ENCODE results near the gene LMNTD2.
A peak's percentile ranks its signal among the peaks of the same experiment; 100 is the strongest.

The LMNTD2 gene, protein sequence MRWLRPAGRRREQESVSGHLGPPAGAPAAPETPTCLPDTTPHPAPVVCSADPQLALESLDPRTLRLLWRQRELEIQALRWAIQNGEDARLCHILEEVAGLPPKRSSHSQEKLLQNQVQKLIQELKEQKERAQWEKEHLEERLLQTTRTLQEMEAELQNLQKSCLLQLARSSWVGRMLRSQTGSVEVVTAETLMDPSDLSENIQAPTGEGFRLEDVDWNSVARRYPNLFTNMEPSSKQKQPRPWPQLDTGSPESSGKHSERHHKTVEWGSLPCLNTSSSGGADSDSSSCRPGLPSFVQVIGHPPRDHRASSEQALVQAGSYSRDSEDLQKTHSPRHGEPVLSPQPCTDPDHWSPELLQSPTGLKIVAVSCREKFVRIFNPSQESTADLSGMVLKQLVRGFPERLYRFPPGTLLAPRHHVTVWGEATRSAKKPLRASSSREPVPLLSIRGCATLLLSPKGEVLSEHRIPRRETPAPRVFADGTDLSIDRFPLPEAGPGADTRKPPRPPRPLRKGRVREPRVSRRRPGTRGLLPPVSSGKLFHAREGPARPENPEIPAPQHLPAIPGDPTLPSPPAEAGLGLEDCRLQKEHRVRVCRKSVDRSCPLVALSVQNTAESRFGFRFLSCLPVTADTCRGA

GRCh38 chr11:560305-561147 lies at the start of gene LMNTD2, which contains the start of gene RASSF7:
LMNTD2 (minus strand) TSS chr11:560738; CDS start chr11:560716, 22 bp downstream.
RASSF7 (plus strand) TSS chr11:560970; CDS start chr11:561769, 799 bp downstream.
- peak within 1 kb of the TSS; percentile 66 for H3K4me3 ChIP-seq (ENCODE audit: low read depth, low read length)
- DNase-seq (ENCODE audit: low read depth), result peak; percentile 96
- TF ChIP-seq, protein P1, sequence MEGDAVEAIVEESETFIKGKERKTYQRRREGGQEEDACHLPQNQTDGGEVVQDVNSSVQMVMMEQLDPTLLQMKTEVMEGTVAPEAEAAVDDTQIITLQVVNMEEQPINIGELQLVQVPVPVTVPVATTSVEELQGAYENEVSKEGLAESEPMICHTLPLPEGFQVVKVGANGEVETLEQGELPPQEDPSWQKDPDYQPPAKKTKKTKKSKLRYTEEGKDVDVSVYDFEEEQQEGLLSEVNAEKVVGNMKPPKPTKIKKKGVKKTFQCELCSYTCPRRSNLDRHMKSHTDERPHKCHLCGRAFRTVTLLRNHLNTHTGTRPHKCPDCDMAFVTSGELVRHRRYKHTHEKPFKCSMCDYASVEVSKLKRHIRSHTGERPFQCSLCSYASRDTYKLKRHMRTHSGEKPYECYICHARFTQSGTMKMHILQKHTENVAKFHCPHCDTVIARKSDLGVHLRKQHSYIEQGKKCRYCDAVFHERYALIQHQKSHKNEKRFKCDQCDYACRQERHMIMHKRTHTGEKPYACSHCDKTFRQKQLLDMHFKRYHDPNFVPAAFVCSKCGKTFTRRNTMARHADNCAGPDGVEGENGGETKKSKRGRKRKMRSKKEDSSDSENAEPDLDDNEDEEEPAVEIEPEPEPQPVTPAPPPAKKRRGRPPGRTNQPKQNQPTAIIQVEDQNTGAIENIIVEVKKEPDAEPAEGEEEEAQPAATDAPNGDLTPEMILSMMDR (IDR thresholded peaks at IDR 0.05; ENCODE audit: insufficient read depth, low read depth, low read length, missing control alignments), result no peak

DNA sequence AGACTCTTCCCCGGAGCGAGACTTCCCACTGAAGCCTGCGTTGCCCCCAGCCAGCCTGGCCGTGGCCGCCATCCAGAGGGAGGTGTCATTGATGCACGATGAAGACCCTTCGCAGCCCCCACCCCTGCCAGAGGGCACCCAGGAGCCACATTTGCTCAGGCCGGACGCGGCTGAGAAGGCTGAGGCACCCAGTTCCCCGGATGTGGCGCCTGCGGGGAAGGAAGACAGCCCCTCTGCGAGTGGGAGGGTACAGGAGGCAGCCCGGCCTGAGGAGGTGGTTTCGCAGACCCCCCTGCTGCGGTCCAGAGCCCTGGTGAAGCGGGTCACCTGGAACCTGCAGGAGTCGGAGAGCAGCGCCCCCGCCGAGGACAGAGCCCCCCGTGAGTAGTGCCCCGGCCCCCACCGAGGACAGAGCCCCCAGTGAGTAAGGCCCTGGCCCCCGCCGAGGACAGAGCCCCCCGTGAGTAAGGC lies 48.8 kb upstream of the LMNTD2 start:
- TF ChIP-seq, protein P1 (IDR thresholded peaks at IDR 0.05; ENCODE audit: insufficient read depth, low read depth, low read length, missing control alignments), result no peak
- no peak overlapping the region for H3K4me3 ChIP-seq (ENCODE audit: low read depth, low read length)
- no peak for DNase-seq (ENCODE audit: low read depth)

- no peak overlapping the region for H3K4me3 ChIP-seq (ENCODE audit: low read depth, low read length)
- DNase-seq (ENCODE audit: low read depth), result no peak
- TF ChIP-seq, protein P1 (IDR thresholded peaks at IDR 0.05; ENCODE audit: insufficient read depth, low read depth, low read length, missing control alignments), result no peak
Observed at GRCh38 chr11:608791-609251, 48.3 kb upstream of the LMNTD2 start.

DNA sequence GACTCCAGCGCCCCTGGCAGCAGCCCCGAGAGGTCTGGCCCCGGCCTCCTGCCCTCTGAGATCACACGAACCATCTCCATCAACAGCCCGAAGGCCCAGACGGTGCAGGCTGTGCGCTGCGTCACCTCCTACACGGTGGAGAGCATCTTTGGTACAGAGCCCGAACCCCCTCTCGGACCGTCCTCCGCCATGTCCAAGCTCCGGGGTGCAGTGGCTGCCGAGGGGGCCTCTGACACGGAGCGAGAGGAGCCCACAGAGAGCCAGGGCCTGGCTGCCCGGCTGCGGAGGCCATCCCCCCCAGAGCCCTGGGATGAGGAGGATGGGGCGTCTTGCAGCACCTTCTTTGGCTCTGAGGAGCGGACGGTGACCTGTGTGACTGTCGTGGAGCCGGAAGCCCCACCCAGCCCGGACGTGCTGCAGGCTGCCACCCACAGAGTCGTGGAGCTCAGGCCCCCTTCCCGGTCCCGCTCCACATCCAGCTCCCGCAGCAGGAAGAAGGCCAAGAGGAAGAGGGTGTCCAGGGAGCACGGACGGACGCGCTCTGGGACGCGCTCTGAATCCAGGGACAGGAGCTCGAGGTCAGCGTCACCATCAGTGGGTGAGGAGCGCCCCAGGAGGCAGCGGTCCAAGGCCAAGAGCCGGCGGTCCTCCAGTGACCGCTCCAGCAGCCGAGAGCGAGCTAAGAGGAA lies 47.6 kb upstream of the LMNTD2 start:
- no peak overlapping the region for H3K4me3 ChIP-seq (ENCODE audit: low read depth, low read length)
- DNase-seq (ENCODE audit: low read depth), result no peak
- TF ChIP-seq, protein P1 (IDR thresholded peaks at IDR 0.05; ENCODE audit: insufficient read depth, low read depth, low read length, missing control alignments), result no peak

GRCh38 chr11:607020-607780 lies 46.7 kb upstream of the LMNTD2 start:
- no peak overlapping the region for H3K4me3 ChIP-seq (ENCODE audit: low read depth, low read length)
- TF ChIP-seq, protein P1 (IDR thresholded peaks at IDR 0.05; ENCODE audit: insufficient read depth, low read depth, low read length, missing control alignments), result no peak
- no peak for DNase-seq (ENCODE audit: low read depth)
